RPMI7951 (cell line): ENCODE measurements around the gene LMO2. TPM values are rescaled to one million over a fixed set of nuclear protein-coding genes. Genes with fewer than 3 reads are reported as not detected.
"Not testable (repeated sequence)": the region's sequence is repeated elsewhere in the genome, so short reads cannot be mapped to it uniquely, and the experiment has no call there.

Experiments used
- DNase-seq: peaks from one replicate; pipeline ENCODE4 v3.0.0-alpha.2; 2012; ENCODE audit warnings: low read depth
- total RNA-seq: library from RNA; depleted of rRNA; stranded (reverse); fragments of >200 nt; shearing (Covaris generic); gene quantifications from 2 replicates; pipeline ENCODE4 v1.2.3, GENCODE V29; 2014

LMO2 gene
- total RNA-seq, 1 experiment from 2014 or later, result 0.12 TPM

GRCh38 chr11:33861941-33862589, 29.8 kb downstream of the LMO2 start:
- no peak for DNase-seq

GRCh38 chr11:33861386-33861785, 30.5 kb downstream of the LMO2 start:
- no peak for DNase-seq

DNA sequence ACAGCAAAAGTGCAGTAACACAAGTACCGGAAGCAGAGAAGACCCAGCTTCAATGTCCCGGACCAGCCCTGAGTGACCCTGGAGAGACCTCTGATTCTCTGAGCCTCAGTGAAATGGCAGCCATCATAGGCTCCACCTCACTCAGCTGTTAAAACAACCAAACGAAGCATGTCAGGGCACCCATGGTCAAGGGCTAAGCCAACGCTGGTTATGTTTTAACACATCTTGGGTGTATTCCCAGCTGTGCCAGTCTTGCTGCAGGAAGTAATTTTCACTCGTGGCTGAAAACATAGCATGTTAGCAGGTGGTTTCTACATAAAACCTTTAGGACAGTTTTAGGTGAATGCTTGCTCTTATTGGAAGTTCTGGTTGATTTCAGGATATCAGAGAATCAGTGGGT, 30.9 kb downstream of the LMO2 start:
- no peak for DNase-seq

- no peak for DNase-seq
Measured at GRCh38 chr11:33859306-33859705, 32.6 kb downstream of the LMO2 start.

- DNase-seq, result peak; percentile 44
Measured at GRCh38 chr11:33857933-33858371, 33.9 kb downstream of the LMO2 start.

- no peak for DNase-seq
Measured at GRCh38 chr11:33855500-33855899, 36.4 kb downstream of the LMO2 start.

DNA sequence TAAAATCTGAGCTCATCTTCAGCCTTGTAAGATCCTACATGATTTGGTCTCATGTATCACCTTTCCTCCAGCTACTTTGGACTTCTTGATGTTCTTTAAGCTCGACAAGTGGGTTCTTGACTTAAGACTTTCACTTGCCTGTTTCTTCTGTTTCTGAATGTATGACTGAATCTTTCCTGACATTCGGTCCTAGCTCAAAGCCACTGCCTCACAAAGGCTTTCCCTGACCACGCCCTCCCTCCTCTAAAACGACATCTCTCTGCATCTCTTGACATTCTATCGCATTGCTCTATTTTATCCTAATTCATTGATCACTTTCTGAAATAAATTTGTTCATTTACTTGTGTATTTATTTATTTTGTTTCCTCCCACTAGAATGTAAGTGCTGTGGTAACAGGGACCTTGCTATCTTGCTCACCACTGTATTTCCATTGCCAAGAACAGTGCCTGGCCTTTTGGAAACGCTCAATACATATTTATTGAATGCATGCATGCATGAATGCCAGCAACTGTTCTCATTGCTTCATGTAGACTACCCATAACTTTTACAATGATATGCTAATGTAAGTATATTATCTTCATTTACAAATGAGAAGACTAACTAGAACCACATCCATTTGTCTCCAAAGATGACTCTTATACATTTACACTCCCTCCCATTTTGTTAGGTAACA, 43.0 kb downstream of the LMO2 start:
- no peak for DNase-seq

DNA sequence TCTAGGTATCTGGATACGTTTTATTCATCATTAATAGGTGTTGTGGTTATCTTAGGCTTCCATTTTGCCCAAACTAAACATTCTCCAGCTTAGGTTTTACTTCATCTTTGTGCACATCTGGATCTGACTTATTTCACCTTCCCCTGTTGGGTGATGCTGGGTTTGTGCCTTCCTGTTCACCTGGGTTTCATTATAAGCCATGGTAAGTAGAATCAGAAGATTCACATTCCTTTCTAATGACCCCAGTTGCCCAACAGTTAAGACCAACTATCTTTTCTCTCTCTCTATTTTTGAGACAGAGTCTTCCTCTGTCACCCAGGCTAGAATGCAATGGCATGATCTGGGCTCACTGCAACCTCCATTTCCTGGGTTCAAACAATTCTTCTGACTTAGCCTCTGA, 44.6 kb downstream of the LMO2 start:
- DNase-seq, result no peak

DNA sequence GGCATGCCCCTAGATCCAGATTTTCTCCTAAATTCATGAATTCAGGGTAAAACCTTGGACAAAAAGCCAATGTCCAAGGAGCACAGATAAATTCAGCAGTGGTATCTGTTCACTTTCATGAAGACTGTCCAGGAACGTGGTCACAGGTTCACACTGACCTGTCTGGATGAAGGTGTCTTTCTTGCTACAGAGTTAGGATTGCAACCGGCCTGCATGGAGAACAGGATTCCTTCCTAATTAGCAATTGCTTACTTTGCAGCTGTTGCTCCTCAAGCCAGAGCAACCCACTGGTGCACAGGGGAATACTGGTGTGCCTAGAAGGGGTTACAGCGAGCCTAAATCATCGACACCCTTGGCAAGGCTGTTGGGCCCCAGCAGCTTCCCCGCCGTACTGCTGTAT, 47.6 kb downstream of the LMO2 start:
- DNase-seq, result no peak

- DNase-seq, result no peak
Measured at GRCh38 chr11:33843018-33843417, 48.9 kb downstream of the LMO2 start.

DNA sequence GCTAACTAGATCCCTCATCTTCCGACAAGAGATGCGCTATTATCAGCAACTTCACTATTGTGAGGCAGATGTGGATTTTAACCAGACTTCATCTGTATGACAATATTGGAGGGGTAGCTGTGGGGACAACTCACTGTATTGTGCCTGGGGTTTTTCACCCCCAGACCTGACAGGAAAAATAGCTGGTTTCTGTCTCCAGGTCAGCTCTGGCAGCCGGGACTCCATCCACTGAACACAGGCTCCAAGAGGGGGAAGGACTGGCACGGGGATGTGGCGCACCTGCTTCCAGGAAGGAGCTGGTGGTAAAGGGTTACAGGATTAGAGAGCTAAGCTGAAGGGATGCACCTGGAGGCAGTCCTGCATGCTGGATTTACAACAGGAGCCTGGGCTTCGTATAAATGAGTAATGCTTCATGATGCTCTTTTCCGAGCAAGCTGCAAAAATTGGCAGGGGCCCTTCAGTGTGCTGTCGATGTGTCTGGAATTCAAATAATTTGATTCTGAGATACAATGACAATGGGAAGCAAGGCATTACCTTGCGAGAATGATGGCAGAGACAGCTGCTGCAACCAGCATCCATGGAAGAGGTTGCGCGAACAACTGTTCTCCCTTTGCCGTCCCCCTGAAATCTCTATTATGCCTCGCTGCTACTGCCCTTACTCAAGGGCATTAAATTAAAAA, 49.5 kb downstream of the LMO2 start:
- no peak for DNase-seq

DNA sequence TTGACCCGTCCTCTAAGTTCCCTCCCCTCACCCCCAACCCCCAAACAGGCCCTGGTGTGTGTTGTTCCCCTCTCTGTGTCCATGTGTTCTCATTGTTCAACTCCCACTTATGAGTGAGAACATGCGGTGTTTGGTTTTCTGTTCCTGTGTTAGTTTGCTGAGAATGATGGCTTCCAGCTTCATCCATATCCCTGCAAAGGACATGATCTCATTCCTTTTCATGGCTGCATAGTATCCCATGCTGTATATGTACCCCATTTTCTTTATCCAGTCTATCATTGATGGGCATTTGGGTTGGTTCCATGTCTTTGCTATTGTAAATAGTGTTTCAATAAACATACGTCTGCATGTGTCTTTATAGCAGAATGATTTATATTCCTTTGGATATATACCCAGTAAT, 53.6 kb downstream of the LMO2 start:
- DNase-seq, result not testable (repeated sequence)

GRCh38 chr11:33837334-33837733, 54.5 kb downstream of the LMO2 start:
- DNase-seq, result not testable (repeated sequence)

DNA sequence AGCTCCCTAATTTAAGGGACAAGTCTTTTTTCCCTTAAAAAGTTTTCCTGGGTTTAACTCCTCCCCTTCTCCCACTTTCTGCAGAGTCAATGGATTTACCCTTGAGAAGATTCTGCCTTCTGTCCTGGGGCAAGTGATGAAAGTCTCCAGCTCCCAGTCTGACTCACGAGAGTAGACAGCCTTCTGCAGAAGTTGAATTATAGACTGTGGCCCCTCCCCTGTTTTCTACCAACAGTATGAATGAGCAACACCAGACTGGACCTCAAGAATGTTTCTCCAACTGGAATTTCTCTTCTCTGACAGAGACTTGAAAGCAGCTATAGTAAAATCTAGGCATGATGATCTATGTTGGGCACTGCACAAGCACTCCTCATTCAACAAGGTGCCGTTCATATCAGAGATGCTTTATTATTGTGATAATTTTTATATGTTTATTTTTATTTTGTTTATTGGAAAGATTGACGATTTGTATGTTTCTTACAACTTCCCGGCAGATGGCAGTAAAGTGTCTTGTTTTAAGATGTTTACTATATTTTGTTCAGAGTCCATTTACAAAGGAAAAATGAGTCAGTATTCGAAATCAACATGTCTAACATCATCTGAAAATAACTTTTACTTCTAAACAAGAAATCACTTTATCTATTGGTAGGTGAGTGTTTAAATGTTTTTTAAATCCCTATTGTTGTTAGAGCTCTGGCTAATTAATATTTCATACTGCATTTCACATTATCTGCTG, 56.6 kb downstream of the LMO2 start:
- DNase-seq, result peak; percentile 73

DNA sequence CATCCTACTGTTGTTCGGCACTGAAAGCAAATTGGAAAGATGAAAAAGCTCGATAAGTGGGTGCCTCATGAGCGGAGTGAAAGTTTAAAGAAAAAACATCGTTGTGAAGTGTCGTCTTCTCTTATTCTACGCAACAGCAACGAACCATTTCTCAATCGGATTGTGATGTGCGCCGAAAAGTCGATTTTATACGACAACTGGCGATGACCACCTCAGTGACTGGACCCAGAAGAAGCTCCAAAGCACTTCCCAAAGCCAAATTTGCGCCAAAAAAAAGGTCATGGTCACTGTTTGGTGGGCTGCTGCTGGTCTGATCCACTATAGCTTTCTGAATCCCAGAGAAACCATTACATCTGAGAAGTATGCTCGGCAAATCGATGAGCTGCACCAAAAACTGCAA, 59.2 kb downstream of the LMO2 start:
- no peak for DNase-seq

- DNase-seq, result no peak
Measured at GRCh38 chr11:33830903-33831648, 60.8 kb downstream of the LMO2 start.

DNA sequence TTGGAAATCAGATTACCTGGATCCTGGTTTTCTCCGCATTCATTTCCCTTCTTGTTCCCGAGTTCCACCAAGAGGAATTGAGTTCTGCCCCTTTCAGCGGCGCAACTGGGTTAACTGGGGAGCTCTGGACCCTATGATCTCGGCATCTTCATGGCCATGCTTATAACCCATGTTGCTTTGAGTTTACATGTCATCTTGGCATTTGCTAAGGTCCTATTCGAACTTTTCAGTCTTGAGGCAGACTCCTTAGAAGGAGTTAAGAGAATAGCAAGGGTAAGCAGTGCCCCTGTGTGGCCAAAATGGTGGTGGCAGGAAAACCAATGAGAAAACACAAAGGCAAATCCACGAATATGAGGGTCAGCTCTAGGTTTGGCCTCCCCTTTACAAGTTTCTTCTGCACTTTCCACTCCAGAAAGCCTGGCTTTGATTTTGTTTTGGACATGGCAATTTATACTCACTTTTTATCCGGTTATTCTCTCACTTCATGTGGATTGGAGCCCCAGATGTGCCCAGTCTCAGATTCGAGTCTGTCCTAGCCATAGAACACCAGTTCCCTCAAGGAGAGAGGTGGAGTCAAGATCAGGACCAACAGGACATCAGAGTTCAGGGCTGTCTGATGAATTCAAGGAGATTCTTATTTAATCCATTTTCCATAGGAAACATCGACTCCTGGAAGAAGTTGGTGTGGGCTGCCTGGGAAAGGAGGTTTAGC, 62.3 kb downstream of the LMO2 start:
- peak; percentile 65 for DNase-seq

DNA sequence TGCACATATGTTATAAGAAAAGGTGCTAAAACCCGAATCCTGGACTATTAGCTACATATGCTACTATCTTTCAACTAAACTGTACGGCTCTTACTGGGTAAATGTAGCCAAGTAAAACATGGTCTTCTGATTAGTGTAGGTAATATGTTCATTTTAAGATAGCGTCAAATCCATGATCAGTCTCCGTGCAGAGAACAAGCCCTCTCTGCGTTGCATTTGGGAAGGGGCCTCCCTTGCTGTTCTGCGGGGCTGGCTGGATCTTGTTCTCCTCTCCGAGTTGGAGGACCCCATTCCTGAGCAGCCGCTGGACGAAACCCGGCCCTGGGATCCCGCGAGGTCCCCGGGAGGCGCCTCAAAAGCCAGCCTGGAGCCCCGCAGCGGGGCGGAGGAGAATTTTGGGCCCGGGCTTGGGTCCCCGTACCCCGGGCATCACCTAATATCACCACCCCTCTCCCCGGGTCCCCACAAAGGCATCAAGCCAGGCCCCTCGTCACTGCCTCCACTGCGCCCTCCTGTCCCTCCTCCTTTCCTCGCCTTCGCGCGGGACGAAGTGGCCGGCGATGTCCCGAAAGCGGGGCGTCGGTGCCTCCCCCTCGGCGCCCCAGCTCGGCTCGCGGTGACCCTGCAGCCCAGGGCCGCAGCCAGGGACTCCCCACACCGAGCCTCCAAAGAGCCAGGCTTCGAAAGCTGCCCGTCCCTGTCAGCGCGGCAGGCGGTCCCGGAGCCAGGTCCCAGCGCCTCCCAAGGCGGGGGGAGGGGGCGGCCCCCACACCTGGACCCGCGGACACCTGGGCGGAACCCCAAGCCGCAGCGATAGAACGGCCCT, 63.1 kb downstream of the LMO2 start:
- DNase-seq, result no peak

DNA sequence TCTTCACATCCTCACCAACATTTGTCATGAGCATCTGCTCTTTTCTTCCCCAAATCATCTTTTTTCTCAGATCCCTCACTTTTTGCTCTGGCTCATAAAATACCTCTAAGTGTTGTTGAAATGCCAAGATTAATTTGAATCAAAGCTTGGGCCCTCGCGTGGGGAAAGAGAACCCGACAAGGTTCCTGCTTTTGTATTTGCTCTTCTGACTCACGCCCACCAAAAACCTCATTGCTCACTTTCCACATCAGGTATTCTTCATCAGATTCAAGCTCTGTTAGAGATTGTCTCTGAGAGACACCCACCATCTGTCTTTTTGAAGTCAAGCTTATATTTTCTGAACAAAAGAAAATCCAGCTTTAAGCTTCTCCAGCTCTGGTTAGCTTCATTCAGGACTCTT, 64.7 kb downstream of the LMO2 start:
- DNase-seq, result no peak
